Activated B cell treated with CpG ODN at 0.5 μM for 24 hours (primary cell): ENCODE data around the gene VPS25. TPM values are rescaled to one million over a fixed set of nuclear protein-coding genes. Genes with fewer than 3 reads are reported as not detected.

ENCODE experiments used
- ATAC-seq: fragments of 200-7000 bp; cut with Tn5 transposase; one replicate; pipeline ENCODE4 v1.10.0; 2021; ENCODE audit warnings: low read depth, mild to moderate bottlenecking, moderate library complexity
- CTCF ChIA-PET: fragments of 350-600 bp; sonication (Branson Sonifier 250); formaldehyde crosslinking; loops from one replicate; lab custom pipeline; 2021; ENCODE audit warnings: antibody characterized with exemption; lab: Charles Lee
- POLR2A ChIA-PET: fragments of 350-600 bp; sonication (Branson Sonifier 250); formaldehyde crosslinking; loops from one replicate; lab custom pipeline; 2021; ENCODE audit warnings: antibody characterized with exemption; lab: Charles Lee
- DNase-seq: peaks from one replicate; pipeline ENCODE4 v3.0.0; 2022
- H3K27ac Mint-ChIP-seq: one replicate; pipeline ENCODE4 v1.8.0; 2020; ENCODE audit warnings: mixed read lengths
- H3K27me3 Mint-ChIP-seq: one replicate; pipeline ENCODE4 v1.8.0; 2021; ENCODE audit warnings: mixed read lengths
- H3K36me3 Mint-ChIP-seq: one replicate; pipeline ENCODE4 v1.8.0; 2021; ENCODE audit warnings: low read depth, mixed read lengths
- H3K4me1 Mint-ChIP-seq: one replicate; pipeline ENCODE4 v1.8.0; 2021; ENCODE audit warnings: mixed read lengths
- H3K4me3 Mint-ChIP-seq: one replicate; pipeline ENCODE4 v1.8.0; 2020; ENCODE audit warnings: mild to moderate bottlenecking, mixed read lengths
- H3K9me3 Mint-ChIP-seq: one replicate; pipeline ENCODE4 v1.8.0; 2020; ENCODE audit warnings: mixed read lengths
- intact Hi-C: fragments of 100-400 bp; cut with micrococcal nuclease; formaldehyde crosslinking; loops from one replicate; pipeline ENCODE4 v1.15.1; 2024
- total RNA-seq: library from RNA; stranded (reverse); gene quantifications from 2 replicates; pipeline ENCODE4 v1.2.3, GENCODE V29; 2022
- TF ChIP-seq, protein P1 (sequence below): fragments of 200-600 bp; IDR thresholded peaks from one replicate; pipeline ENCODE4 v1.8.0; 2022; ENCODE audit warnings: antibody characterized with exemption, mild to moderate bottlenecking

The VPS25 gene
- total RNA-seq, 1 donor from 2014 or later = 49.8 TPM

- H3K27ac Mint-ChIP-seq = no peak overlapping the region
- peaks cover 3% of the 10 kb centered on the region for H3K36me3 Mint-ChIP-seq
- H3K9me3 Mint-ChIP-seq = no peaks in the 10 kb centered on the region
- H3K4me1 Mint-ChIP-seq = peaks cover 9% of the 10 kb centered on the region
- ATAC-seq (no peak), DNase-seq (no peak)
- intact Hi-C loops = loop anchor here (10.0 kb wide), 1 partner anchor 236 kb away; the partner anchor contains the start of genes PTGES3L and RUNDC1
- ChIA-PET CTCF (interaction anchor here (1.0 kb wide), 1 partner anchor 15 kb away, joined by 4 read pairs; no protein-coding TSS in a partner anchor), POLR2A (interaction anchor here (0.8 to 1.7 kb wide), 2 partner anchors 9 to 24 kb away, joined by 3 to 5 read pairs; partner anchors contain the start of gene VPS25)
- TF ChIP-seq, protein P1, sequence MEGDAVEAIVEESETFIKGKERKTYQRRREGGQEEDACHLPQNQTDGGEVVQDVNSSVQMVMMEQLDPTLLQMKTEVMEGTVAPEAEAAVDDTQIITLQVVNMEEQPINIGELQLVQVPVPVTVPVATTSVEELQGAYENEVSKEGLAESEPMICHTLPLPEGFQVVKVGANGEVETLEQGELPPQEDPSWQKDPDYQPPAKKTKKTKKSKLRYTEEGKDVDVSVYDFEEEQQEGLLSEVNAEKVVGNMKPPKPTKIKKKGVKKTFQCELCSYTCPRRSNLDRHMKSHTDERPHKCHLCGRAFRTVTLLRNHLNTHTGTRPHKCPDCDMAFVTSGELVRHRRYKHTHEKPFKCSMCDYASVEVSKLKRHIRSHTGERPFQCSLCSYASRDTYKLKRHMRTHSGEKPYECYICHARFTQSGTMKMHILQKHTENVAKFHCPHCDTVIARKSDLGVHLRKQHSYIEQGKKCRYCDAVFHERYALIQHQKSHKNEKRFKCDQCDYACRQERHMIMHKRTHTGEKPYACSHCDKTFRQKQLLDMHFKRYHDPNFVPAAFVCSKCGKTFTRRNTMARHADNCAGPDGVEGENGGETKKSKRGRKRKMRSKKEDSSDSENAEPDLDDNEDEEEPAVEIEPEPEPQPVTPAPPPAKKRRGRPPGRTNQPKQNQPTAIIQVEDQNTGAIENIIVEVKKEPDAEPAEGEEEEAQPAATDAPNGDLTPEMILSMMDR = no peak
- H3K4me3 Mint-ChIP-seq = no peak overlapping the region
- peaks cover 21% of the 10 kb centered on the region for H3K27me3 Mint-ChIP-seq
Observed at GRCh38 chr17:42748908-42749798, 24.1 kb upstream of the VPS25 start.

DNA sequence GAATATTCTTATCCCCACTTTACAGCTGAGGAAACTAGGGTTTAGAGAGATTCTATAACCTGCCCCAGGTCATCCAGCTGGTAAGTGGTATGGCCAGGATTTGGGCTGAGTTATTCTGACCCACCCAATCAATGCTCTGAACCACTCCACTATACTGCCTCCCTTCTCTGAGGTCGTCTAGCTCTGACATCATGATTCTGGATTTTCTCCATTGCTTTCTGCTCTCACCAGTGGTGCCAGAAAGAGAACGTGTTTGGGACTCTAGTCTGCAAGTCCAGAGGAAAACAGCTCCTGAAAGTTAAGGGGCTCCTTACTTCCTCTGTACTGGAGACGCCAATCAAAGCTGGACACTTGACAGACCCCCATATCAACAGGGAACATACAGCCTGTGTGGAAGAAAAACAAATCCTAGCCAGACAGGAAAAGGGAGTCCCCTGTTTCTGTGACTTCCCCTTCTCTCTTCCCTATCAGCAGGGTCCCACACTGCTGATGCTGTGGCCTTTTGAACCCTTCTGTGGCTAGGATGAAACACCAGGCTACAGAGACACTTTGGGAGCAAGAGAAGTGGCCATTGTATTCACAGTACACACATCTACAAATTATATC, 22.4 kb upstream of the VPS25 start:
- no peak overlapping the region for H3K4me3 Mint-ChIP-seq
- no peak for DNase-seq
- ChIA-PET CTCF (no interaction called here), POLR2A (interaction anchor here (0.5 kb wide), 1 partner anchor 13 kb away, joined by 6 read pairs; no protein-coding TSS in a partner anchor)
- H3K4me1 Mint-ChIP-seq = no peaks in the 10 kb centered on the region
- intact Hi-C loops = no loop called here
- H3K36me3 Mint-ChIP-seq = no peaks in the 10 kb centered on the region
- H3K9me3 Mint-ChIP-seq = no peaks in the 10 kb centered on the region
- no peak overlapping the region for H3K27ac Mint-ChIP-seq
- peaks cover 30% of the 10 kb centered on the region for H3K27me3 Mint-ChIP-seq
- TF ChIP-seq, protein P1 = no peak
- no peak for ATAC-seq

- ChIA-PET POLR2A (no interaction called here), CTCF (no interaction called here)
- ATAC-seq (no peak), DNase-seq (no peak)
- TF ChIP-seq, protein P1 = no peak
- H3K27ac Mint-ChIP-seq = no peak overlapping the region
- H3K36me3 Mint-ChIP-seq = no peaks in the 10 kb centered on the region
- no peak overlapping the region for H3K4me3 Mint-ChIP-seq
- peaks cover 33% of the 10 kb centered on the region for H3K27me3 Mint-ChIP-seq
- intact Hi-C loops = no loop called here
- H3K4me1 Mint-ChIP-seq = no peaks in the 10 kb centered on the region
- H3K9me3 Mint-ChIP-seq = no peaks in the 10 kb centered on the region
Observed at GRCh38 chr17:42751628-42752027, 21.6 kb upstream of the VPS25 start.

GRCh38 chr17:42754782-42755181, 18.5 kb upstream of the VPS25 start:
- Mint-ChIP-seq H3K27me3 (peaks cover 24% of the 10 kb centered on the region), H3K27ac (no peak overlapping the region), H3K36me3 (no peaks in the 10 kb centered on the region), H3K4me1 (peaks cover 3% of the 10 kb centered on the region), H3K4me3 (no peak overlapping the region), H3K9me3 (no peaks in the 10 kb centered on the region)
- ChIA-PET CTCF (interaction anchor here (1.1 kb wide), 1 partner anchor 9 kb away, joined by 3 read pairs; no protein-coding TSS in a partner anchor), POLR2A (no interaction called here)
- ATAC-seq = no peak
- no peak for DNase-seq
- intact Hi-C loops = no loop called here
- TF ChIP-seq, protein P1 = no peak
